ENCODE results near the gene PLAU.

DNA sequence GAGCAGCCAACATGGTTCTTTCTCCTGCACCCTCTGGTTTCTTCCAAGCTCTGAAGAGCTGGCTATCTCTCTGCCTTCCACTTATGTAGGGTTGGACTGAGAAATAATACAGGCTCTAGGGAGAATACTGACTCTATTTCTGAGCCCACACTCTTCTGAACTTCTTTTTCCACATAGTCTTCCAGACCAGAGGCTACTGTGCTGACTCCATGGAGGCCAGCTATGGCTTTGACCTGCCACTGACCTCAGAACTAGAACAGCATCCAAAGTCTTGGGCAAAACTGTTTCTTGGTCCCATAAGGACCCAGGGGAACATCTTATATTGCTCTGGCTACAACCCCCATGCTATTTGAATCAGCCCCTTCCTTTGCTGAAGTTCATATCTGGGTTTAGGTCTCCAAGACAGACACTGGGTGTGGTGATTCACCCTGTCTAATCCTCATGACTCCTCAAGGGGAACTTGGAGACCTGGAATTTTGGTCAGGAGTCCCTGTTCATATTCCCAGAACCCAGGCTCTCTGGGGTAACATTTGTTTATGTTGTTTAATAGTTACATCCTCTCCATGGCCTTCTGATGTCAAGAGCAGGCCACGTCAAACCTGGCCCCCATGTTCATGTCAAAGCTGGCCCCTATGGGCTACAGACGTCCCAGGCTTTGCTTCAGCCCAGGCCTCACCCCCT is 12.1 kb upstream of the PLAU start:
- TF ChIP-seq POLR2A (IDR thresholded peaks at IDR 0.05; ENCODE audit: low read depth, low read length) (no peak), EP300 (IDR thresholded peaks at IDR 0.05; ENCODE audit: borderline replicate concordance in 1 of 2, control insufficient read depth in 1 of 2, low read depth in 2 of 2, low read length in 2 of 2) (no peak), TAF1 (IDR thresholded peaks at IDR 0.05; ENCODE audit: borderline replicate concordance, low read depth, low read length) (no peak), ZNF622 (IDR thresholded peaks at IDR 0.05) (no peak), ZNF384 (IDR thresholded peaks at IDR 0.05; ENCODE audit: borderline replicate concordance, low read depth, low read length) (no peak), RAD21 (IDR thresholded peaks at IDR 0.05; ENCODE audit: insufficient read depth, low read depth, low read length) (no peak), NFIC (IDR thresholded peaks at IDR 0.05; ENCODE audit: low read depth, low read length) (no peak), SMC3 (IDR thresholded peaks at IDR 0.05; ENCODE audit: borderline replicate concordance, low read length) (no peak), CBX5 (IDR thresholded peaks at IDR 0.05; ENCODE audit: low read depth) (no peak), REST (IDR thresholded peaks at IDR 0.05; ENCODE audit: low read depth, low read length) (no peak), FOS (IDR thresholded peaks at IDR 0.05; ENCODE audit: borderline replicate concordance, extremely low read depth, insufficient read length) (no peak)
- TF ChIP-seq, protein P1, sequence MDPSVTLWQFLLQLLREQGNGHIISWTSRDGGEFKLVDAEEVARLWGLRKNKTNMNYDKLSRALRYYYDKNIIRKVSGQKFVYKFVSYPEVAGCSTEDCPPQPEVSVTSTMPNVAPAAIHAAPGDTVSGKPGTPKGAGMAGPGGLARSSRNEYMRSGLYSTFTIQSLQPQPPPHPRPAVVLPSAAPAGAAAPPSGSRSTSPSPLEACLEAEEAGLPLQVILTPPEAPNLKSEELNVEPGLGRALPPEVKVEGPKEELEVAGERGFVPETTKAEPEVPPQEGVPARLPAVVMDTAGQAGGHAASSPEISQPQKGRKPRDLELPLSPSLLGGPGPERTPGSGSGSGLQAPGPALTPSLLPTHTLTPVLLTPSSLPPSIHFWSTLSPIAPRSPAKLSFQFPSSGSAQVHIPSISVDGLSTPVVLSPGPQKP (IDR thresholded peaks at IDR 0.05; ENCODE audit: low read depth, low read length): no peak
- TF ChIP-seq, protein P2, sequence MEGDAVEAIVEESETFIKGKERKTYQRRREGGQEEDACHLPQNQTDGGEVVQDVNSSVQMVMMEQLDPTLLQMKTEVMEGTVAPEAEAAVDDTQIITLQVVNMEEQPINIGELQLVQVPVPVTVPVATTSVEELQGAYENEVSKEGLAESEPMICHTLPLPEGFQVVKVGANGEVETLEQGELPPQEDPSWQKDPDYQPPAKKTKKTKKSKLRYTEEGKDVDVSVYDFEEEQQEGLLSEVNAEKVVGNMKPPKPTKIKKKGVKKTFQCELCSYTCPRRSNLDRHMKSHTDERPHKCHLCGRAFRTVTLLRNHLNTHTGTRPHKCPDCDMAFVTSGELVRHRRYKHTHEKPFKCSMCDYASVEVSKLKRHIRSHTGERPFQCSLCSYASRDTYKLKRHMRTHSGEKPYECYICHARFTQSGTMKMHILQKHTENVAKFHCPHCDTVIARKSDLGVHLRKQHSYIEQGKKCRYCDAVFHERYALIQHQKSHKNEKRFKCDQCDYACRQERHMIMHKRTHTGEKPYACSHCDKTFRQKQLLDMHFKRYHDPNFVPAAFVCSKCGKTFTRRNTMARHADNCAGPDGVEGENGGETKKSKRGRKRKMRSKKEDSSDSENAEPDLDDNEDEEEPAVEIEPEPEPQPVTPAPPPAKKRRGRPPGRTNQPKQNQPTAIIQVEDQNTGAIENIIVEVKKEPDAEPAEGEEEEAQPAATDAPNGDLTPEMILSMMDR (IDR thresholded peaks at IDR 0.05 in 2 of 3, conservative IDR thresholded peaks at IDR 0.05 in 1 of 3; ENCODE audit: control insufficient read depth in 2 of 3, extremely low read depth in 1 of 3, insufficient read depth in 1 of 3, low read depth in 3 of 3, low read length in 3 of 3): no peak

Measured in GM12878 (cell line).